ENCODE data around the gene CHD9.
"Not testable (repeated sequence)": the region's sequence is repeated elsewhere in the genome, so short reads cannot be mapped to it uniquely, and the experiment has no call there.

CHD9 gene

GRCh38 chr16:53249331-53249730, 194.5 kb downstream of the CHD9 start:
- FAIRE-seq, result no peak
- DNase-seq (ENCODE audit: insufficient read length), result no peak
- TF ChIP-seq POLR2A (IDR thresholded peaks at IDR 0.05; ENCODE audit: low read depth, low read length), result no peak
- no peak for TF ChIP-seq POLR2AphosphoS5 (IDR thresholded peaks at IDR 0.05; ENCODE audit: low read depth, low read length)

- DNase-seq (ENCODE audit: insufficient read length) (no peak), FAIRE-seq (no peak)
- no peak for TF ChIP-seq POLR2A (IDR thresholded peaks at IDR 0.05; ENCODE audit: low read depth, low read length)
- no peak for TF ChIP-seq POLR2AphosphoS5 (IDR thresholded peaks at IDR 0.05; ENCODE audit: low read depth, low read length)
- no peak for TF ChIP-seq TAF1 (IDR thresholded peaks at IDR 0.05; ENCODE audit: borderline replicate concordance, low read depth, low read length)
Measured at GRCh38 chr16:53257001-53257400, 202.2 kb downstream of the CHD9 start.

GRCh38 chr16:53258809-53259208, 204.0 kb downstream of the CHD9 start:
- TF ChIP-seq TAF1 (IDR thresholded peaks at IDR 0.05; ENCODE audit: borderline replicate concordance, low read depth, low read length), result no peak
- TF ChIP-seq POLR2A (IDR thresholded peaks at IDR 0.05; ENCODE audit: low read depth, low read length), result no peak
- TF ChIP-seq POLR2AphosphoS5 (IDR thresholded peaks at IDR 0.05; ENCODE audit: low read depth, low read length), result no peak
- DNase-seq (ENCODE audit: insufficient read length) (no peak), FAIRE-seq (no peak)

GRCh38 chr16:53261276-53261675, 206.5 kb downstream of the CHD9 start:
- DNase-seq (ENCODE audit: insufficient read length), result no peak
- FAIRE-seq, result no peak
- no peak for TF ChIP-seq POLR2AphosphoS5 (IDR thresholded peaks at IDR 0.05; ENCODE audit: low read depth, low read length)
- TF ChIP-seq POLR2A (IDR thresholded peaks at IDR 0.05; ENCODE audit: low read depth, low read length), result no peak
- no peak for TF ChIP-seq TAF1 (IDR thresholded peaks at IDR 0.05; ENCODE audit: borderline replicate concordance, low read depth, low read length)

- no peak for TF ChIP-seq POLR2A (IDR thresholded peaks at IDR 0.05; ENCODE audit: low read depth, low read length)
- DNase-seq (ENCODE audit: insufficient read length), result no peak
- no peak for FAIRE-seq
Measured at GRCh38 chr16:53262645-53263044, 207.9 kb downstream of the CHD9 start.

- no peak for TF ChIP-seq TAF1 (IDR thresholded peaks at IDR 0.05; ENCODE audit: borderline replicate concordance, low read depth, low read length)
- no peak for TF ChIP-seq POLR2A (IDR thresholded peaks at IDR 0.05; ENCODE audit: low read depth, low read length)
- no peak for TF ChIP-seq POLR2AphosphoS5 (IDR thresholded peaks at IDR 0.05; ENCODE audit: low read depth, low read length)
- no peak for DNase-seq (ENCODE audit: insufficient read length)
- FAIRE-seq, result no peak
Measured at GRCh38 chr16:53266156-53266555, 211.4 kb downstream of the CHD9 start.

- not testable (repeated sequence) for DNase-seq (ENCODE audit: insufficient read length); FAIRE-seq
Measured at GRCh38 chr16:53278498-53278897, 223.7 kb downstream of the CHD9 start.

- FAIRE-seq (no peak), DNase-seq (ENCODE audit: insufficient read length) (no peak)
- TF ChIP-seq TAF1 (IDR thresholded peaks at IDR 0.05; ENCODE audit: borderline replicate concordance, low read depth, low read length) (no peak), POLR2A (IDR thresholded peaks at IDR 0.05; ENCODE audit: low read depth, low read length) (no peak), POLR2AphosphoS5 (IDR thresholded peaks at IDR 0.05; ENCODE audit: low read depth, low read length) (no peak)
Measured at GRCh38 chr16:53281280-53281679, 226.5 kb downstream of the CHD9 start.

- FAIRE-seq (no peak), DNase-seq (ENCODE audit: insufficient read length) (no peak)
- TF ChIP-seq POLR2A (IDR thresholded peaks at IDR 0.05; ENCODE audit: low read depth, low read length), result no peak
- TF ChIP-seq POLR2AphosphoS5 (IDR thresholded peaks at IDR 0.05; ENCODE audit: low read depth, low read length), result no peak
- TF ChIP-seq TAF1 (IDR thresholded peaks at IDR 0.05; ENCODE audit: borderline replicate concordance, low read depth, low read length), result no peak
Measured at GRCh38 chr16:53281859-53282258, 227.1 kb downstream of the CHD9 start.

- FAIRE-seq (no peak), DNase-seq (ENCODE audit: insufficient read length) (no peak)
- TF ChIP-seq POLR2A (IDR thresholded peaks at IDR 0.05; ENCODE audit: low read depth, low read length) (no peak), POLR2AphosphoS5 (IDR thresholded peaks at IDR 0.05; ENCODE audit: low read depth, low read length) (no peak), TAF1 (IDR thresholded peaks at IDR 0.05; ENCODE audit: borderline replicate concordance, low read depth, low read length) (no peak)
Measured at GRCh38 chr16:53282328-53282727, 227.5 kb downstream of the CHD9 start.

- FAIRE-seq, result no peak
- DNase-seq (ENCODE audit: insufficient read length), result no peak
- TF ChIP-seq POLR2A (IDR thresholded peaks at IDR 0.05; ENCODE audit: low read depth, low read length) (no peak), POLR2AphosphoS5 (IDR thresholded peaks at IDR 0.05; ENCODE audit: low read depth, low read length) (no peak), TAF1 (IDR thresholded peaks at IDR 0.05; ENCODE audit: borderline replicate concordance, low read depth, low read length) (no peak)
Measured at GRCh38 chr16:53282975-53283946, 228.5 kb downstream of the CHD9 start.

GRCh38 chr16:53285236-53285635, 230.4 kb downstream of the CHD9 start:
- no peak for DNase-seq (ENCODE audit: insufficient read length)
- no peak for TF ChIP-seq POLR2A (IDR thresholded peaks at IDR 0.05; ENCODE audit: low read depth, low read length)
- no peak for TF ChIP-seq POLR2AphosphoS5 (IDR thresholded peaks at IDR 0.05; ENCODE audit: low read depth, low read length)
- TF ChIP-seq TAF1 (IDR thresholded peaks at IDR 0.05; ENCODE audit: borderline replicate concordance, low read depth, low read length), result no peak
- FAIRE-seq, result no peak
